GM21390 (cell line): Measurements from ENCODE around the gene SCOC.

ENCODE experiments used
- ATAC-seq: cut with Tn5 transposase; IDR thresholded peaks from one replicate; pipeline ENCODE4 v1.9.1; 2021; ENCODE audit not compliant: unreplicated experiment

SCOC gene

DNA sequence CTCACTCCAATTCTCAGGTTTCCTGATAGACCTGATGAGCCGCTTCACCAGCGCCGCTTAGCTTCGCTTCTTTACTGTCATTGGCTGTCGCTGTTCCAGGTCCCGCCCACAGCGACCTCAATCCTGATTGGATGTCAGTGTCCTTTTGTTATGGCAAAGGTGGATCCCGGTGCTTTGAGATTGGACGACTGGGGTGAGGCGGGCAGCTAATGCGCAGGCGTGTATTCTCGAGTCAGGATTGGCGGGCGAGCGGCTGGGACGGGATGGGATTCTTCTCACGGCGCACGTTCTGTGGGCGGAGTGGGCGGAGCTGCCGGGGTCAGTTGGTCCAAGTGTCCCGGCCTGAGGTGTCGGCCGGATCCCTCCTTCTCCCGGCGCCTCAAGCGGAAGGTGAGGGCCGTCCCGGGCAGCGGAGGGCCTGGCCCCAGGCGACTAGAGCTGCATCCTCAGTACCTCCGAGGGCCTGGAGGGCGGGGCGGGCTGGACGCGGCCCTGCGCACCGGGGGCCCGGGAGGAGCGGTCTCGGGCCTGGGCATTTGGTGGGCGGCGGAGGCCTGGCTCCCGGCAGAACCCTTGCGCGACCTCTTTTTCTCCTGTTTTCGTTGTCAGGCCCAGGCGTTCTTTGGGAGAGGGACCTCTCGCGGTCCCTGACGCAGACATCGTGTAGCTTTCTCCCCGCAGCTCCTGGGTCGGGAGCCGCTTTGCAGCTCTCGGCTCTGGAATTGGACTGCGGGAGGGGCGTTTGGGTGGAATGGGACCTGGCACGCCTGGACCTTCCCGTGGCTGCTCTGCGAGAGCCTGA is at the start of gene SCOC:
TSS of gene SCOC (plus strand) at position 319 of the 802 bp plus-strand sequence. CDS start 5,525 bp downstream, outside the sequence.
- ATAC-seq, result peak; percentile 94

DNA sequence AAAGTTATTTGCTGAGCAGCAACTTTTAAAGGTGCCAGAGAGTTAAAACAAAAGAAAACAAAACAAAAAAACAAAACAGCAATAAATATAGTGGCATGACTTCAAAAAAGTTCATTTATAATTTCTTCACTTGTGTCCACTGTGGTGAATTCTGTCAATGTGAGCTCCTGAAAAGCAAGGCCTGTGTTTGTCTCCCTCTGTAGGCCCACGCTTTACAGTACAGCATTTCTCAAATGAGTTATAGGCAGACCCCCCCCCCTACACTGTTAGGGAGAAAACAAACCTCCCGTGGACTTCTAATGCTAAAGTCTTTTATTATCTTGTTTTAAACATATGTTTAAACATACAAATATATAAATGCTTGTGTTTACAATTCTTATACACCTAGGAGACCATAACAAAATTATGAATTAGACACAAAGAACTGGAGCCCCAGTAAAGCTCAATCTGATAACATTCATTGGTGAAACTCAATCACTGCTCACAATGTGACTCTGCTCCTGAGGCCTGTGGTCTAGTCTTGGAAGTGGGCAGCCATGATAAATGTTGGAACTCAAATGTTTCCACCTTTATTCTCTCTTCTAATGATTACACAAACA is 47.0 kb upstream of the SCOC start:
- no peak for ATAC-seq

DNA sequence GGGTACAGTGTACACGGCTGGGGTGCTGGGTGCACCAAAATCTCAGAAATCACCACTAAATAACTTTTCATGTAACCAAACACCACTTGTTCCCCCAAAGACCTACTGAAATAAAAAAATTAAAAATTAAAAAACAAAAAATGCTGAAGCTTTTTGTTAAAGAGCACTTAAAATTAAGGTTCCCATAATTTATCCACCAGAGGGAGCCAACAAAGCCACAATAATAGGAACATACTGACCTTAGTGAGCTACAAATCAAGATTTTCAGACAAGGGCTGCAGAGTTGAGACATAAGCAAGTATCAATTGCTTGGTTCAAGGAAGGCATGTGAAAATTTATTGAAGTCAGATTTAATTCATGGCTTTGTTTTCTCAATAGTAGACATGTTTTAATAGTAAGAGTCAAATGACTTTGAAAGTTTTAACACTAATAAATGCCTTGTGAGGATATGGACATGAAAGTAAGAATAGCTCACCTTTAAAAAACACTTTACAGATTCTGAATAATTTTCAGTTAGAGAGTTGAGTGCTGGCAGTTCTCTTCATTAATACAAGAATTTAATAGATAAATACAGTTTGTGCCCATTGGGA is 43.0 kb upstream of the SCOC start:
- ATAC-seq, result no peak

DNA sequence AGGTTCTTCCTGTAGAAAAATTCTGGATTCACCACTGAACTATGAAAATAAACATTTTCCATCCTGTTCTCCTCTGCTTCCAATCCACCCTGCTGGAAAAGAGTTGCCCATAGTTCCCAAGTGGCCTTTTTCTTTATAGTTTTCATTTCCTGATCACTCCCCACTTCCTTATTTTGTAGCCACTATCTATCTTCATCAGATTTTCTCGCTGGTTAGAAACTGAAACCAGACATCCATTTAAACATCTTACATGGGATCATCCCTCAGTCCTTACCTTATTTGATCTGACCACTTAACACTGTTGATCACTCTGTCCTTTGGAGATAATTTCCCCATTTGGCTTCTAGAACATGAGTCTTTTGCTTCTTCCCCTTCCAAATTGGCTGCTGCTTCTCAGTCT is 42.2 kb upstream of the SCOC start:
- ATAC-seq, result no peak

DNA sequence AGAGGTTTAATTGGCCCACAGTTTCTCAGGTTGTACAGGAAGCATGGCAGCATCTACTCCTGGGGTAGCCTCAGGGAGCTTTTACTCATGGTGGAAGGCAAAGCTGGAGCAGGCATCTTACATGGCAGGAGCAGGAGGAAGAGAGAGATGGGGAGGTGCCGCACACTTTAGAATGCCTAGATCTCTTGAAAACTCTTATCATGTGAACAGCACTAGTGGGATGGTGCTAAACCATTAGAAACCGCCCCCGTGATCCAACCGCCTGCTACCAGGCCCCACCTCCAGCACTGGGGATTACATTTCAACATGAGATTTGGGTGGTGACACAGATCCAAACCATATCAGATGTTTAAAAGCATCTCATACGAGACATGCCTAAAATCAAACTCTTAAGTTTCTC is 41.6 kb upstream of the SCOC start:
- ATAC-seq, result no peak

DNA sequence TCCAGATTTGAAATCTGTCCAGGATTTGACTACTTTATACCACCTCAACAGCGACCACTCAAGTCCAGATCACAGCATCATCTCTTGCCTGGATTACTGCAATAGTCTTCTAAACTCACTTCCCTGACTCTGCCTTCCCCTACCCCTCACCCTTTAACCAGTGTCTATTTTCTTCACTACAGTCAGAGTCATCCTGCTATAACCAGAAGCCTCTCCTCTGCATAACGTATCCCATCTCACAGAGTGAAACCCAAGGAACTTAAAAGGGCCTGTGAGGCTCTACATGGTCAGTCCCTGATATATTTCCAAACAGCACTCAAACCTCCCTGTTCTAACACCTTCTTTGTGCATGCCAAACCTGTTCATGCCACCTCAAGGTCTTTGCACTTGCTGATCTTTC is 40.7 kb upstream of the SCOC start:
- no peak for ATAC-seq

DNA sequence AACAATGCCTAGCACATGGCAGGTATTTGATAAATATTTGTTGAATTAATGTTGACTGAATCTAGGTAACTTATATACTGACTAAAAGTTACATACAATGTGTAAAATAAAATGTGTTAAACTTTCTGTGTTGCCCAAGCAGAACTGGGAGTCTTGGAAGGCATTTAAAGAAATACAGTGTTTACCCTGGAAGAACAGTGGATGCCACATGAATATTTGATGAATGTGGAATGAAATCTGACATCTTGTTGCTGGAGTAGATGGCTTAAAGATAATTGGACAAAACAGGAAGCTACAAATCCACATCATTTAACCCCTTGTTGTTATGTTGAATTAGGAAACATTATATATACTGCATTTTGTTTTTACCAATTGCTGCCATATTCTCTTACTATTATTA is 39.9 kb upstream of the SCOC start:
- ATAC-seq, result no peak

DNA sequence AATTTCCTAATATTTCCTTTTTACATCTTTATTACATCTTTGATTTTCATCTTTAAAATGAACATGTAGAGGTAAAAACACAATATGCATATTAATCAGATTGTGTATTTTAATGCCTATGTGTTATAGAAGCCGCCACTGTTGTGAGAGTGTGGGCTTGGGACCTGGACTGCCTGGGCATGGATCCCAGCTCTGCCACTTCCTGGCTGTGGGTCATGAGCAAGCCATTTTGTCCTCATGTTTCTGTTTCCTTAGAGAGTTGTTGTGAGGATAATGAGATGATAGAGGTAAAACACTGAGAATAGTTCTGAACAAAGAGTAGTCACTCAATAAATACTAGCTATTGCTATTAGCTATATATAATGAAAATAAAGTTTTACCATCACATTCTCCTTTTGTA is 38.4 kb upstream of the SCOC start:
- ATAC-seq, result no peak

DNA sequence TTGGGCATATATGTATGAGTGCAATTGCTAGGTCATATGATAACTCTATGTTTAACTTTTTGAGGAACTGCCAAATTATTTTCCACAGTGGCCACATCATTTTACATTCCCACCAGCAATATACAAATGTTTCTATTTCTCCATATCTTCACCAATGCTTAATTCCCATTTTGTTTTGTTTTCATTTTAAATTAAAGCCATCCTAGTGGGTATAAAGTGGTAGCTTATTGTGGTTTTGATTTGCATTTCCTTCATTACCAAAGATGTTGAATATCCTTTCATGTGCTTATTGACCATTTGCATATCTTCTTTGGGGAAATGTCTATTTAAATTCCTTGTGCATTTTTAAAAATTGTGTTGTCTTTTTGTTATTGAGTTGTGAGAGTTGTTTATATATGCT is 36.7 kb upstream of the SCOC start:
- ATAC-seq, result no peak

DNA sequence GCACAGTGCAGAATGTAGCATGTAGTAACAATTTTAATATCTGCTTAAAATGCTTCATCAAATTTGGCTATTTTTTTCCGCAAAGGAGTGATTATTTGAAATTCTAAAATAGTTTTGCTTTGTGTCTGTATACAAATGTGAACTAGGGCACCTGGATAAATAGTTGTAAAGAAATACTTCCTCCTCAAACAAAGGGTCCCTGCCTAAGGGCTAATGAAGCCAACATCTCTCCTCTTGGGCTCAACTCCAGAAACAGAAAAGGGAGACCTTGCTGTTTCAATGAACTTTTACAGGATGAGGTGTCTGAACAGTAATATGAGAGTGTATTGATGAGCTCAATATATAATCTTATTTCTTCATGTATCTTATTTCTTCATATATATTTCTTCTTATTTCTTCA is 30.8 kb upstream of the SCOC start:
- no peak for ATAC-seq

DNA sequence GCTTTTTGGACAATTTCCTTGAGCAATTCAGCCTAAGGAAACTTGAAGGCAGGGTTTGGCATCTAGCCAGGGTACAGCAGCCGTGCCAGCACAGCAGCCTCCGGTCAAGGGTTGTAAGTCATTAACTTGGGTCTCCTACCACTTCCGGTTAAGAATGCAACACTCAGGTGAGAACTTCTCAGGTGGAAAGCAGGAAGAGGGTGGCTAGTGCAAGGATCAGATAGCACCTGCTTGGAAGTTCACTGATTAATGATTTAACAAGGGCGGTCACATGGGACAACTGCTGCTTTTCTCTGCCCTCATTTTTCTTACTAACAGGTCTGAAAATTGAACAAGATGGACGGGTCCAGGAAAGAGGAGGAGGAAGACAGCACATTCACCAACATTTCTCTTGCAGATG is 30.1 kb upstream of the SCOC start:
- ATAC-seq, result peak; percentile 79

DNA sequence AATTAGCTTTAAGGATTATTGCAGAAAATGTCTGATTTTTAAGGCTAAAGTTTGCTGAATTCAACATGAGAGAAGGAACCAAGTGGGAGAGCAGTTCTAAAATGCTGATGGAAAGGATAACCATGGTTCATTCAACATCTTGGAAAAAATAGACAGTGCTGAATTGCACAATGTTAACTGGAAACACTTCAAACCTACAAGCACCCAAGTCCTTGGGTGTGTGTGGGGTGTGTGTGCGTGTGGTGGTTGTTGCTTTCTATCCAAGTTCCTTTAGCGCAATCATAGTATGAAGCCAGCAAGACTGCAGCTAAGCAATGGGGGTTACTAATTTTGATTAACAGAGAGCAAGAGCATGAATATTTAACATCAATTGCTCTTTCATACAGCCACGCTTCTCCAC is 29.3 kb upstream of the SCOC start:
- ATAC-seq, result no peak

DNA sequence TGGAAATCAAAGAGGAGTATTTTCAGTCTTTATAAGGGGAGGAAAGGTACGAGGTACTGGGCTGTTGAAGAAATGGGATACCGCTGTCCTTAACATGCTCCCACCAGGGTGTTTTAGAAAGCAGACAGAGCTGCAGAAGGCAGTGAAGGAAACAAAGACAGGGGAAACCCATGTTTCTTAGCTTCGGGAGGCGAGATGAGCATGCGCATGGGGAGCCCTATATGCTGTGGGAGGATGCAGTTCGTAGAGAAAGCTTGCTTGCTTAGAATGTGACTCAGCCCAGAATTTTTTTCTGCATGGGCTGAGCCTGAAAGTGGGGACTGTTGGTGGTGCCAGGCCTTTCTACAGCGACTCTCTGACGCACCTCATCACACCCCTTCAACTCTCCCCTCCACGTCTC is 28.8 kb upstream of the SCOC start:
- no peak for ATAC-seq

DNA sequence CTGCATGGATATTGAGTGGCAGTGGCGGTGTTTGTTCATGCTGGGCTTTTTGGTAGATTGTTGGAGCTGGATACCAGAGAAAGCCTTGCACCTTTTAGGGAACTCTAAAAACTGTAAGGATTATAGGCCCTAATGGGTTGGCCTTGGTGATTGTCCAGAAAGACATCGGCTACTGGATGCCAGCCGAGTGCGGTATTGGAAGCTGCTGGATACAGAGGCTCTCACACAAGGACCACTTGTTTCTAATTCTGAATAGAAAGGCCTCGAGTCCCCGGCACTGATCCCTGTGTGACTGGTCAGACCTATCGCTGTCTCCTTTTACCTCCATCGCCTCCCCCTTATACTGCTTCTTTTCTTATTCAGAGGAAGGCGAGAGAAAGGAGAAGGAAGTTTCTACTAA is 27.3 kb upstream of the SCOC start:
- no peak for ATAC-seq

DNA sequence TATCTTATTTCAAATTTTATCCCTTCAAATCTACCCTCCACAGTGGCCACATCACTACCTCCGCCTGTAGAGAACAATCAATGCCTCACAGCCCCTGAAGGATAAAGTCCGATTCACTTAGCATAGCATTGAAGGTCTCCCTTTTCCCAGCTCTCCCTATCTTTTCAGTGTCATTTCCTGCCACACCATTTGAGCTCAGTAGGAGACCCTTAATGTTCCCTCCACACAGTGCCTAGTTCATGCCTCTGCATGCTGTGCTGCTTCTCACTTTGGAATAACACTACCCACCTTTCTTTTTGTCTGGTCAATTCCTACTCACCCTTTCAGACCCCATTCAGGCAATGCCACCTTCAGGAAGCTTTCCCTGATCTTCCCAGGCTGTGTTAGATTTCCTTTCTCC is 23.6 kb upstream of the SCOC start:
- ATAC-seq, result no peak

DNA sequence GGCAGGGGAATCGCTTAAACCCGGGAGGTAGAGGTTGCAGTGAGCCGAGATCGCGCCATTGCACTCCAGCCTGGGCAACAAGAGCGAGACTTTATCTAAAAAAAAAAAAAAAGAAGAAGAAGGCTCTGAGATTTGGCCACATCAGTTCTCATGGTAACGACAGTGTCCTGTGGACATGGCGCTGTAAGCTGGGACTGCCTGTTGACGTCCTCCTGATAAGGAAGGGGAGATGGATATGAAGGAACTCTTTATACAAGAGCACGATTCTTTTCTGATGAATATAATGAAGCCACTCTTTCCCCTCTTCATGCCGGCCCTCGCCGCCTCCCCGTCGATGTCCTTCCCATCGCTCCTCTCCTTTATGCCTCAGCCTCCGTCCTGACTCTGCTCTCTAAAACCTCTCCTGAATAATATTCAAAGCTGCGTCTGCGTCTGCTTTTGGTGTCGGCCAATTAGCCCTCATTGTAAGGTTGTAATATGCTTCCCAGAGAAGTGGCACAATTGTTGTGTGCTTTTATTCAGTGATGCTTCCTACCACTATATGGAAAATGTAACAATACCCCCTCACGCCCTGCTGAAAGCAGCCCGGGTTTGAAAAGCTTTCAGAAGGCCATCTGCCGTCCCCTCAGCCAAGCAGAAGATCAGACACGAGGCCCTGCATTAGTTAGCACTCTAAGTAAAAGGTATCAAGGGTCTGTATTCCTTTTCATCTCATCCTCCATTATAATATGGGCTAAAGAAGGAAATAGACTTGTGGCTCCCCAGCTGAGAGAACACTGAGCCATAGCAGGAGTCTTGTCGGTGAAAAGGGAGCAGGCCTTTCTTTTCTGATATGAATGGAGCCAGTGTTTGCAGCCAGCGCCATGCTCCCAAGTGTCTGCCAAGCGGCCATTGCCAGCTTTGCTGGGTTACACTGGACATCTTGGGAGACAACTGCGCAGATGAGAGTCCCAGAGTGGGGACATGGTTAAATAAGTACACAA is 22.1 kb upstream of the SCOC start:
- no peak for ATAC-seq

DNA sequence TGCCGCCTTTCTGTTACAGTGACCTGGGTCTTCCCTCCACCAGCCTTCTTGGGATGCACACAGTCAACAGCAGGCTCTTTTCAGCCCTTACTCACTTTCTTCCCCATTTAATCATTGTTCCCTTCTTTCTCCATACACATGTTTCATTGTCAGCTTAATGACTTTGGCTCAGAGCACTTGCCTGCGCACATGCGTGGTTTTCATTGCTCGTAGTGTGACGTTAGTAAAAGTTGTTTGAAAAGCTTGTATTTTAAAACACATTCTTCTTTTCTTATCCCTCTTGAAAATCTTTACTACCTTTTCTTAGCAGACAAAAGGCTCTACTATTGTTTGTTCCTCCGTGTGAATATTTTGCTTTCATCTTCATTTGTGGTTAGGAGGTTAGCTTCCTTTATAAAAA is 19.7 kb upstream of the SCOC start:
- no peak for ATAC-seq

DNA sequence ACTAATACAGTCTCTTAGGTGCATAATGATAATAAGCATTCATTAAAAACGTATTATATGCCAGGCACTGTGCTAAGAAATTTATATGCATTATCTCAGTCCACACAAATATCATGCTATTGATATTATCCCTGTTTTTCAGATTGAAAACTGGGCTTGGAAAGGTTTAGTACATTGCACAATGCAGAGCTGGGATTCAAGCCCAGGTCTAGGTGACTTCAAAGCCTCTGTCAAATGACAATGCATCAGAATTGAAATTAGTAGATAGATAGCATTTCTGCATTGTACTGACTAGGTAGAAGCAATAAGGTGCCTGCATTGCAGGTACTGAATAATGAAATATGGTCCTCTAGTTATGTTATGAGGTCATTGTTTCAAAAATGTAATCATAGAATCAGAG is 18.2 kb upstream of the SCOC start:
- no peak for ATAC-seq

DNA sequence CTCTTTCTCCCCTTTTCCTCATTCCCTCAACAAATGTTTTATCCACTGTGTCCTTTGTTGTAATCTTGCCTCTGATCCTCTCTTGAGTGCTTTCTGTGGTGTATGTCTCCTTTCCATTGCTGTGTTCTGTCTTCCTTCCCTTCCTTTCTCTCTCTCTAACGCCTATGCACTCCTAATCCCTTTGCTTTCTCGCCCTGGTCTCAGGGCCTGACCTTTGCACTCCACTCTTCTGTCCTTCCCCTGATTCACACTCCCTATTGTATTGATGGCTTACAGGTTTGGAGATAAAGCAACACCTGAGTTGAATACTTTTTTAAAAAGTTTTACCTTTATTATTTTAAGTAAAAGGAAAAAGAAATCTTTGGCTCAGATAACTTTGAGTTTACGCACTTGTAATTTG is 15.6 kb upstream of the SCOC start:
- ATAC-seq, result no peak

DNA sequence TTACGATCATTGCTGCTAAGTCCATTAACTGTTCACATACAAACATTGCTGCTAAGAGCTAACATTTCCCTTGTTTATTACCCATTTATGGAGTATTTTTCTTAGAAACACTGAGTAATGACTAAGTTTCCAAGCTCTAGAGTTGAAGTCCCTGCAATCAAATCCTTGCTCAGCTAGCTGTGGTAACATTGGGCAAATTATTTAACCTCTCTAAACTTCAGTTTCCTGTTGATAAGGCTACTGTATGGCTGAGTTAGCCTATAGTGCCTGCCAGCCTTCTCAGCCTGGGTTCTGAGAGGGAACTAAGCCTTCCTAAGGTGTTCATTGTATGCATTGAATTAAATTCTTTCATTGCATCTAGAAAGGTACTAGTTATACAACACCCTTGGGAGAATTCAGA is 15.2 kb upstream of the SCOC start:
- ATAC-seq, result no peak
